Large intestine (tissue), 3 donors: ENCODE measurements around the gene SYCP2L. TPM values are rescaled to one million over a fixed set of nuclear protein-coding genes. Genes with fewer than 3 reads are reported as not detected.
"Not testable (repeated sequence)": the region's sequence is repeated elsewhere in the genome, so short reads cannot be mapped to it uniquely, and the experiment has no call there.

Experiments used
- DNase-seq, 2 donors: peaks; one replicate each; pipeline versions ENCODE4 v3.0.0 to v3.0.0-alpha.2; 2013
- H3K27ac ChIP-seq: one replicate; pipeline ENCODE4 v1.5.1; 2013; ENCODE audit warnings: low read length
- H3K27me3 ChIP-seq: 2 replicates; pipeline ENCODE4 v1.6.1; 2013; ENCODE audit warnings: low read length; ENCODE audit not compliant: control insufficient read depth, insufficient read depth
- H3K36me3 ChIP-seq: 2 replicates; pipeline ENCODE4 v1.6.1; 2013; ENCODE audit warnings: low read length; ENCODE audit not compliant: control insufficient read depth, insufficient read depth
- H3K4me1 ChIP-seq: one replicate; pipeline ENCODE4 v1.6.1; 2013; ENCODE audit warnings: low read length; ENCODE audit not compliant: control insufficient read depth, insufficient read depth
- H3K4me3 ChIP-seq: one replicate; pipeline ENCODE4 v1.5.1; 2013; ENCODE audit warnings: low read length
- H3K9me3 ChIP-seq: one replicate; pipeline ENCODE4 v1.6.1; 2013; ENCODE audit warnings: mild to moderate bottlenecking, low read depth, low read length, moderate library complexity; ENCODE audit not compliant: control insufficient read depth
- WGBS: methylation state at CpG from one replicate; pipeline ENCODE4 v1.1.5; 2013; ENCODE audit warnings: low lambda C conversion rate; ENCODE audit not compliant: insufficient coverage; 5-methylcytosine and 5-hydroxymethylcytosine counted together
- polyA plus RNA-seq: library from polyadenylated mRNA; unstranded; fragments of 120-200 nt; gene quantifications from one replicate; pipeline ENCODE4 v1.2.1, GENCODE V29; 2013

SYCP2L gene
- polyA plus RNA-seq, 1 donor: 1.4 TPM

GRCh38 chr6:10972196-10972595 lies 85.3 kb downstream of the SYCP2L start:
- H3K4me3 ChIP-seq: no peak overlapping the region
- no peaks in the 10 kb centered on the region for H3K4me1 ChIP-seq
- H3K27ac ChIP-seq: no peak overlapping the region
- H3K9me3 ChIP-seq: no peaks in the 10 kb centered on the region
- no peak for DNase-seq
- no peaks in the 10 kb centered on the region for H3K27me3 ChIP-seq
- no peaks in the 10 kb centered on the region for H3K36me3 ChIP-seq
- no CpG with 5 or more reads among the region's 3 CpGs for WGBS

GRCh38 chr6:10976571-10976970 lies 89.7 kb downstream of the SYCP2L start:
- H3K36me3 ChIP-seq: no peaks in the 10 kb centered on the region
- no peaks in the 10 kb centered on the region for H3K9me3 ChIP-seq
- no peak for DNase-seq
- no peak overlapping the region for H3K4me3 ChIP-seq
- H3K4me1 ChIP-seq: no peaks in the 10 kb centered on the region
- 100% methylated on average over 1 of the region's 6 CpGs for WGBS
- H3K27ac ChIP-seq: no peak overlapping the region
- no peaks in the 10 kb centered on the region for H3K27me3 ChIP-seq

GRCh38 chr6:10977231-10977968 lies 90.5 kb downstream of the SYCP2L start:
- H3K36me3 ChIP-seq: no peaks in the 10 kb centered on the region
- H3K27me3 ChIP-seq: no peaks in the 10 kb centered on the region
- H3K4me1 ChIP-seq: no peaks in the 10 kb centered on the region
- WGBS: no CpG with 5 or more reads among the region's 5 CpGs
- no peaks in the 10 kb centered on the region for H3K9me3 ChIP-seq
- no peak for DNase-seq
- no peak overlapping the region for H3K27ac ChIP-seq
- no peak overlapping the region for H3K4me3 ChIP-seq

GRCh38 chr6:10979603-10980002 lies 92.8 kb downstream of the SYCP2L start:
- Histone ChIP-seq H3K4me1 (no peaks in the 10 kb centered on the region), H3K36me3 (no peaks in the 10 kb centered on the region), H3K9me3 (no peaks in the 10 kb centered on the region), H3K27ac (no peak overlapping the region), H3K4me3 (no peak overlapping the region), H3K27me3 (no peaks in the 10 kb centered on the region)
- DNase-seq: no peak
- no CpG with 5 or more reads among the region's 1 CpG for WGBS

- no CpG with 5 or more reads among the region's 1 CpG for WGBS
- H3K4me3 ChIP-seq: no peak overlapping the region
- H3K9me3 ChIP-seq: no peaks in the 10 kb centered on the region
- no peak overlapping the region for H3K27ac ChIP-seq
- no peaks in the 10 kb centered on the region for H3K36me3 ChIP-seq
- H3K4me1 ChIP-seq: no peaks in the 10 kb centered on the region
- no peaks in the 10 kb centered on the region for H3K27me3 ChIP-seq
- DNase-seq: no peak
These were observed 94.6 kb downstream of the SYCP2L start for GRCh38 chr6:10981409-10981808.

GRCh38 chr6:10984959-10985358 lies 98.1 kb downstream of the SYCP2L start:
- not testable (repeated sequence) for H3K27ac ChIP-seq, H3K9me3 ChIP-seq, H3K4me1 ChIP-seq, H3K36me3 ChIP-seq, DNase-seq, H3K4me3 ChIP-seq, H3K27me3 ChIP-seq
- WGBS: no CpG with 5 or more reads among the region's 2 CpGs

- Histone ChIP-seq H3K4me1 (no peaks in the 10 kb centered on the region), H3K27ac (no peak overlapping the region), H3K4me3 (no peak overlapping the region), H3K36me3 (no peaks in the 10 kb centered on the region), H3K9me3 (no peaks in the 10 kb centered on the region), H3K27me3 (no peaks in the 10 kb centered on the region)
- 94% methylated on average over 9 of the region's 15 CpGs for WGBS
- no peak for DNase-seq
These were observed 102.7 kb downstream of the SYCP2L start for GRCh38 chr6:10989587-10989986.

- no peak for DNase-seq
- WGBS: 0% methylated on average over 1 of the region's 2 CpGs
- no peaks in the 10 kb centered on the region for H3K27me3 ChIP-seq
- H3K27ac ChIP-seq: no peak overlapping the region
- no peaks in the 10 kb centered on the region for H3K9me3 ChIP-seq
- H3K4me3 ChIP-seq: no peak overlapping the region
- H3K36me3 ChIP-seq: no peaks in the 10 kb centered on the region
- H3K4me1 ChIP-seq: no peaks in the 10 kb centered on the region
These were observed 104.3 kb downstream of the SYCP2L start for GRCh38 chr6:10991115-10991514.

GRCh38 chr6:10993896-10994295 lies 107.0 kb downstream of the SYCP2L start:
- Histone ChIP-seq H3K36me3 (no peaks in the 10 kb centered on the region), H3K4me1 (no peaks in the 10 kb centered on the region)
- no CpG with 5 or more reads among the region's 8 CpGs for WGBS

GRCh38 chr6:10995114-10995707 lies 108.4 kb downstream of the SYCP2L start:
- no peak overlapping the region for H3K4me3 ChIP-seq
- no peak overlapping the region for H3K27ac ChIP-seq
- H3K36me3 ChIP-seq: no peaks in the 10 kb centered on the region
- no CpG with 5 or more reads among the region's 4 CpGs for WGBS
- DNase-seq: no peak
- H3K4me1 ChIP-seq: no peaks in the 10 kb centered on the region
- H3K27me3 ChIP-seq: no peaks in the 10 kb centered on the region
- H3K9me3 ChIP-seq: no peaks in the 10 kb centered on the region

More at GRCh38 chr6:10993896-10994295, 107.0 kb downstream of the SYCP2L start:
- H3K4me3 ChIP-seq: no peak overlapping the region
- no peaks in the 10 kb centered on the region for H3K27me3 ChIP-seq
- no peak overlapping the region for H3K27ac ChIP-seq
- H3K9me3 ChIP-seq: no peaks in the 10 kb centered on the region
- DNase-seq: no peak

- no peak overlapping the region for H3K27ac ChIP-seq
- no peaks in the 10 kb centered on the region for H3K36me3 ChIP-seq
- no peaks in the 10 kb centered on the region for H3K4me1 ChIP-seq
- no peaks in the 10 kb centered on the region for H3K9me3 ChIP-seq
- DNase-seq: no peak
- no CpG with 5 or more reads among the region's 2 CpGs for WGBS
- H3K27me3 ChIP-seq: no peaks in the 10 kb centered on the region
- H3K4me3 ChIP-seq: no peak overlapping the region
These were observed 113.1 kb downstream of the SYCP2L start for GRCh38 chr6:10999994-11000393.
